ENCODE measurements around the gene TUBGCP6. TPM values are rescaled to one million over a fixed set of nuclear protein-coding genes. Genes with fewer than 3 reads are reported as not detected.
A peak's percentile ranks its signal among the peaks of the same experiment; 100 is the strongest.

TUBGCP6 gene
- total RNA-seq, 2 experiments from 2014 or later: 44.8 to 47.2 TPM

DNA sequence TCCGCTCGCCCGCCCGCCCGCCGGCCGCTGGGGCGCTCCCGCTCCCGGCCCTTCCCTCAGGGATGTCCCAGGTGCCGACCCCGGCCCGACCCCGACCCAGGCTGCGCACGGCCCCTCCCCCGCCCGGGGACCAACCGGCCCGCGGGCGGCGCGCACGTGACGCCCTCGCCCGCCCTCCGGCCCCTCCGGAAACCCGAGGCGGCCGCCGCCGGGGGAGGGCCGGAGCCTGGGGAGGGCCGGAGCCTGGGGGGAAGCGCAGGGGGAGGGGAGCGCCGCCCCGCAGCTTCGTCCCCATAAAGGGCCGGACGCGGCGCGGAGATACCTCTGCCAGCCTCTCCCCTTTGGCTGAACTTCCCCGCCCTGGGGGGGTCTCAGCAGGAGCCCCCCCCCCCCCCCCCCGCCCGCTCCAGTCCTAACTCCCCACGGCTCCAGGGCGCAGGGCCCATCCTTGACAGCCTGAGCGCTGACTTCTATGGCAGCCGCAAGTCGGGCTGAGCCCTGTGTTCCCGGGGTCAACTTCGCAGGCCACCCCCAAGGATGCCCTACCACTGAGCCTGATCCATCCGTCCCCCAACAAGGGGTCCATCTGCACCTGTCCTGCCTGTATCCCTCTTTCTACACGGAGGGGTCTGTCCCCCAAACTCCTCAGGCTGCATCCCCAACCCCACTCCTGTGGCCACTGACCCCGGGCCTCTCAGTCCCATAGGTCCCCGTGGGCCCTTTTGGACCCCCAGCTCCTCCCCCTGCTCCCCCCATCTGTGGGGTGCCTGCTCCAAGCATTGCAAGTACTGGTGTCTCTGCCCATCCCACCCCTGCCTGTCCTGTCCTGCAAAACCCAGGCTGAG lies 17.0 kb upstream of the TUBGCP6 start, which contains the start of gene MAPK12:
MAPK12 (minus strand) TSS at position 69 of the 845 bp plus-strand sequence. CDS start 174 bp downstream, outside the sequence.
- no peak for ATAC-seq
- TF ChIP-seq, protein P1, sequence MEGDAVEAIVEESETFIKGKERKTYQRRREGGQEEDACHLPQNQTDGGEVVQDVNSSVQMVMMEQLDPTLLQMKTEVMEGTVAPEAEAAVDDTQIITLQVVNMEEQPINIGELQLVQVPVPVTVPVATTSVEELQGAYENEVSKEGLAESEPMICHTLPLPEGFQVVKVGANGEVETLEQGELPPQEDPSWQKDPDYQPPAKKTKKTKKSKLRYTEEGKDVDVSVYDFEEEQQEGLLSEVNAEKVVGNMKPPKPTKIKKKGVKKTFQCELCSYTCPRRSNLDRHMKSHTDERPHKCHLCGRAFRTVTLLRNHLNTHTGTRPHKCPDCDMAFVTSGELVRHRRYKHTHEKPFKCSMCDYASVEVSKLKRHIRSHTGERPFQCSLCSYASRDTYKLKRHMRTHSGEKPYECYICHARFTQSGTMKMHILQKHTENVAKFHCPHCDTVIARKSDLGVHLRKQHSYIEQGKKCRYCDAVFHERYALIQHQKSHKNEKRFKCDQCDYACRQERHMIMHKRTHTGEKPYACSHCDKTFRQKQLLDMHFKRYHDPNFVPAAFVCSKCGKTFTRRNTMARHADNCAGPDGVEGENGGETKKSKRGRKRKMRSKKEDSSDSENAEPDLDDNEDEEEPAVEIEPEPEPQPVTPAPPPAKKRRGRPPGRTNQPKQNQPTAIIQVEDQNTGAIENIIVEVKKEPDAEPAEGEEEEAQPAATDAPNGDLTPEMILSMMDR (IDR thresholded peaks at IDR 0.05): no peak
- ChIA-PET POLR2A (interaction anchor here (1.9 kb wide), 1 partner anchor 16 kb away, joined by 6 read pairs; no protein-coding TSS in a partner anchor), CTCF (interaction anchor here (0.8 to 1.8 kb wide), 8 partner anchors 9 to 264 kb away, joined by 3 to 7 read pairs (median 4); partner anchors contain the start of genes HDAC10 and SCO2)
- H3K9me3 Mint-ChIP-seq: no peaks in the 10 kb centered on the region
- H3K27me3 Mint-ChIP-seq: peaks cover 20% of the 10 kb centered on the region
- intact Hi-C loops (cut with micrococcal nuclease): no loop called here
- H3K36me3 Mint-ChIP-seq (ENCODE audit: low read depth): no peaks in the 10 kb centered on the region
- H3K4me1 Mint-ChIP-seq (ENCODE audit: low read depth): peaks cover 6% of the 10 kb centered on the region
- peak within 1 kb of the TSS; percentile 61 for H3K4me3 Mint-ChIP-seq
- no peak for DNase-seq
- H3K27ac Mint-ChIP-seq: no peak within 1 kb of the TSS

DNA sequence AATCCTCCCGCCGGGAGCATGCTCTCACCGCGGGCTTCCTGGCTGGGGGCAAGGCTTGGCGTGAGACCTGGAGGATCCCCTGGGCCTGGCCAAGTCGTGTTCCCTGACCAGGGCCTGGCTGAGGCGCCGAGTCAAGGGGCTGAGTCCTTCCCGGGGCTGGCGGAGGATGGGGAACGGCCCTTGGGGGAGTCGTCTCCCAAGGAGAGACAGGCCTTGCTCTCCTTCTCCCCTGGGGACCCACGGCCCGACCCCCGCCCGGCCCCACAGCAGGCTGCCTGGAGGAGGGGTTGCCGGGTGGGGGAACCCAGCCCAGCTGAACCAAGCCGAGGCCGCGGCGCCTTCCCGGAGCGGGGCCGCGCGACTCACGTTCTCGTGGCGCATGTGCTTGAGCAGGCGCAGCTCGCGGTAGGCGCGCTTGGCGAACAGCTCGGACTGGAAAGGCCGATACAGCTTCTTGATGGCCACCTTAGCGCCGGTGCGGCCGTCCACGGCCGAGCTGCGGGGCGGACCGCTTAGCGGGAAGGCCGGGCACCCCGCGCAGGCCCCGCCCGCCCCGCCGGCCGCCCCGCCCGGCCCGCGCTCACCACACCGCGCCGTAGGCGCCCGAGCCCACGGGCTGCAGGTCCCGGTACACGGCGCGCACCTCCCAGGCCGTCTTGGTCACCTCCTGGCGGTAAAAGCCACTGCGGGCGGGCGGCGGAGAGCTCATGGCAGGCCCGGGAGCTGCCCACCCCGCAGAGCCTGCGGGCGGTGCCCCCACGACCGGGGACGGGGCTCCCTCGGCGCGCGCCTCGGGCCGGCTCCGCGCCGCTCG lies 16.2 kb upstream of the TUBGCP6 start:
- H3K27ac Mint-ChIP-seq: no peak overlapping the region
- TF ChIP-seq, protein P1 (IDR thresholded peaks at IDR 0.05): no peak
- ChIA-PET CTCF (interaction anchor here (0.8 to 1.5 kb wide), 5 partner anchors 10 to 264 kb away, joined by 3 to 7 read pairs (median 4); partner anchors contain the start of genes HDAC10 and SCO2), POLR2A (no interaction called here)
- H3K4me3 Mint-ChIP-seq: peak overlapping the region; percentile 52
- H3K9me3 Mint-ChIP-seq: no peaks in the 10 kb centered on the region
- H3K4me1 Mint-ChIP-seq (ENCODE audit: low read depth): peaks cover 6% of the 10 kb centered on the region
- peak; percentile 57 for ATAC-seq
- peaks cover 20% of the 10 kb centered on the region for H3K27me3 Mint-ChIP-seq
- no peaks in the 10 kb centered on the region for H3K36me3 Mint-ChIP-seq (ENCODE audit: low read depth)
- peak; percentile 57 for DNase-seq
- intact Hi-C loops (cut with micrococcal nuclease): no loop called here

DNA sequence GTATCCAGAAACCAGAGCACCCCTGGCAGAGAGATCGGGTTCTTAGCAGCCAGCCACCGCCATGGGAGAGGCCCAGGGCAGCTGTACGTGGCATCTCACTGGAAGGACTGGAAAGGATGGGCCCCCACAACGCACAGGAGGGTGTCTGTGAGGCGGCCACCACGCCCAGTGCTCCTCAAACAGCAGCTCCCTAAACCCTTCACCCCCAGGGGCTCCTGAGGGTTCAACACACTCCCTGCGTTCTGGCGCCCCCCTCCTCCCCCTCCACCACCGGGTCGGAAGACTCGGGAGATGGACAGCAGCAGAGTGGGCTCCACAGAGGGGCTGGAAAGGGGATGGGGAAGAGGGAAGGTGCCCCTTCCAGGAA lies 15.6 kb upstream of the TUBGCP6 start:
- Mint-ChIP-seq H3K27me3 (peaks cover 20% of the 10 kb centered on the region), H3K27ac (no peak overlapping the region), H3K4me3 (peak overlapping the region; percentile 52), H3K36me3 (ENCODE audit: low read depth) (no peaks in the 10 kb centered on the region), H3K4me1 (ENCODE audit: low read depth) (peaks cover 6% of the 10 kb centered on the region), H3K9me3 (no peaks in the 10 kb centered on the region)
- CTCF ChIA-PET: interaction anchor here (1.1 to 1.5 kb wide), 3 partner anchors 9 to 238 kb away, joined by 4 to 7 read pairs (median 5); partner anchors contain the start of gene HDAC10
- POLR2A ChIA-PET: interaction anchor here (0.6 kb wide), 1 partner anchor 8 kb away, joined by 3 read pairs; no protein-coding TSS in a partner anchor
- TF ChIP-seq, protein P1 (IDR thresholded peaks at IDR 0.05): no peak
- ATAC-seq (no peak), DNase-seq (no peak)
- intact Hi-C loops (cut with micrococcal nuclease): no loop called here

DNA sequence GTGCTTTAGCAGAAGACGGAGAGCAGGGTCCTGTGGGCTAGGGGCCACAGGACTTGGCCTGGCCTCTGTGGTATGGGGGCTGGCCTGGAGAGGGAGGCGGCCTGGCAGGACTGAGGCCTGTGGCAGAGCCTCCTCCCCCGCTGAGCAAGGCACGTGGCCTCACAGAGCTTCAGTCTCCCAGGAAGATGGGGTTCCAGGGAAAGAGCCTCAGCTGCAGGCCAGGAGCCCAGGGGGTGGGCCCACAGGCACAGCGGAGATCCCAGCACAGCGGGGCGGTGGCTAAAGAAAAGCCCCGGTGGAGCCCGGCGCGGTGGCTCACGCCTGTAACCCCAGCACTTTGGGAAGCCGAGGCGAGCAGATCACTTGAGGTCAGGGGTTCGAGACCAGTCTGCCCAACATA lies 14.5 kb upstream of the TUBGCP6 start:
- no peaks in the 10 kb centered on the region for H3K9me3 Mint-ChIP-seq
- ChIA-PET POLR2A (no interaction called here), CTCF (interaction anchor here (1.0 kb wide), 1 partner anchor 13 kb away, joined by 3 read pairs; no protein-coding TSS in a partner anchor)
- no peak overlapping the region for H3K4me3 Mint-ChIP-seq
- H3K27me3 Mint-ChIP-seq: peaks cover 20% of the 10 kb centered on the region
- no peak overlapping the region for H3K27ac Mint-ChIP-seq
- intact Hi-C loops (cut with micrococcal nuclease): no loop called here
- ATAC-seq (no peak), DNase-seq (no peak)
- no peaks in the 10 kb centered on the region for H3K36me3 Mint-ChIP-seq (ENCODE audit: low read depth)
- TF ChIP-seq, protein P1 (IDR thresholded peaks at IDR 0.05): no peak
- H3K4me1 Mint-ChIP-seq (ENCODE audit: low read depth): peaks cover 6% of the 10 kb centered on the region

All from activated CD8-positive, alpha-beta T cell treated with anti-CD3 and anti-CD28 coated beads for 36 hours (primary cell).